KBM-7 (cell line): Measurements from ENCODE around the gene ANAPC2.

Experiments
- DNase-seq: peaks from one replicate; pipeline ENCODE4 v3.0.0-alpha.2; 2015
- in situ Hi-C: fragments of 300-500 bp; cut with MboI; formaldehyde crosslinking; loops from 2 replicates; pipeline ENCODE4 v1.14.3; 2020; ENCODE audit warnings: low sequenced_read_pairs, low pct_unique_long_range_greater_than_20kb, mixed read lengths

Gene ANAPC2

GRCh38 chr9:137168573-137168903 lies 19.8 kb downstream of the ANAPC2 start:
- in situ Hi-C loops: no loop called here
- DNase-seq: no peak

- in situ Hi-C loops: no loop called here
- peak; percentile 39 for DNase-seq
These were observed 20.4 kb downstream of the ANAPC2 start for GRCh38 chr9:137167747-137168572.

GRCh38 chr9:137167277-137167746 lies 21.0 kb downstream of the ANAPC2 start:
- in situ Hi-C loops: no loop called here
- no peak for DNase-seq

- in situ Hi-C loops: no loop called here
These were observed 21.8 kb downstream of the ANAPC2 start for GRCh38 chr9:137166380-137167229.

GRCh38 chr9:137165250-137165836 lies 23.0 kb downstream of the ANAPC2 start:
- in situ Hi-C loops: no loop called here

More at GRCh38 chr9:137166380-137167229, 21.8 kb downstream of the ANAPC2 start:
- DNase-seq: no peak

GRCh38 chr9:137164370-137165249 lies 23.8 kb downstream of the ANAPC2 start:
- in situ Hi-C loops: no loop called here
- DNase-seq: no peak

More at GRCh38 chr9:137165250-137165836, 23.0 kb downstream of the ANAPC2 start:
- DNase-seq: no peak

GRCh38 chr9:137163805-137164204 lies 24.6 kb downstream of the ANAPC2 start:
- in situ Hi-C loops: no loop called here
- no peak for DNase-seq

- DNase-seq: no peak
- in situ Hi-C loops: no loop called here
These were observed 25.0 kb downstream of the ANAPC2 start for GRCh38 chr9:137163365-137163715.

- DNase-seq: no peak
- in situ Hi-C loops: no loop called here
These were observed 25.6 kb downstream of the ANAPC2 start for GRCh38 chr9:137162505-137163364.

GRCh38 chr9:137161558-137162486 lies 26.5 kb downstream of the ANAPC2 start:
- DNase-seq: no peak
- in situ Hi-C loops: no loop called here

GRCh38 chr9:137160716-137161557 lies 27.4 kb downstream of the ANAPC2 start:
- in situ Hi-C loops: no loop called here
- DNase-seq: no peak

GRCh38 chr9:137160054-137160425 lies 28.3 kb downstream of the ANAPC2 start:
- no peak for DNase-seq
- in situ Hi-C loops: no loop called here

- DNase-seq: no peak
- in situ Hi-C loops: no loop called here
These were observed 29.0 kb downstream of the ANAPC2 start for GRCh38 chr9:137159105-137160053.

GRCh38 chr9:137158625-137159024 lies 29.7 kb downstream of the ANAPC2 start:
- in situ Hi-C loops: no loop called here
- DNase-seq: no peak
